Astrocyte of the hippocampus (primary cell): Measurements from ENCODE around the gene ITGB4.
A peak's percentile ranks its signal among the peaks of the same experiment; 100 is the strongest.

ENCODE experiments used
- DNase-seq: peaks from one replicate; pipeline ENCODE4 v3.0.0; 2011; ENCODE audit warnings: low read depth, low spot score

Gene ITGB4

GRCh38 chr17:75731086-75731715 lies 9.9 kb downstream of the ITGB4 start:
- DNase-seq, result no peak

GRCh38 chr17:75731716-75732498 lies 10.6 kb downstream of the ITGB4 start:
- no peak for DNase-seq

GRCh38 chr17:75733471-75733870 lies 12.2 kb downstream of the ITGB4 start:
- no peak for DNase-seq

GRCh38 chr17:75734674-75735294 lies 13.5 kb downstream of the ITGB4 start:
- DNase-seq, result no peak

GRCh38 chr17:75736173-75736835 lies 15.0 kb downstream of the ITGB4 start:
- DNase-seq, result no peak

- no peak for DNase-seq
Observed at GRCh38 chr17:75737133-75737962, 16.1 kb downstream of the ITGB4 start.

GRCh38 chr17:75738218-75738802 lies 17.1 kb downstream of the ITGB4 start:
- no peak for DNase-seq

GRCh38 chr17:75739174-75739573 lies 17.9 kb downstream of the ITGB4 start:
- no peak for DNase-seq

GRCh38 chr17:75739801-75740200 lies 18.5 kb downstream of the ITGB4 start:
- no peak for DNase-seq

- no peak for DNase-seq
Observed at GRCh38 chr17:75740215-75740614, 19.0 kb downstream of the ITGB4 start.

- DNase-seq, result no peak
Observed at GRCh38 chr17:75740631-75741077, 19.4 kb downstream of the ITGB4 start.

- DNase-seq, result no peak
Observed at GRCh38 chr17:75742337-75742736, 21.1 kb downstream of the ITGB4 start.

GRCh38 chr17:75743625-75744206 lies 22.5 kb downstream of the ITGB4 start:
- DNase-seq, result no peak

GRCh38 chr17:75748706-75749105 lies 27.4 kb downstream of the ITGB4 start:
- no peak for DNase-seq

GRCh38 chr17:75749545-75750389 lies 28.5 kb downstream of the ITGB4 start:
- DNase-seq, result peak; percentile 86

GRCh38 chr17:75750661-75751423 lies 29.6 kb downstream of the ITGB4 start:
- DNase-seq, result no peak

GRCh38 chr17:75751676-75752404 lies 30.6 kb downstream of the ITGB4 start:
- DNase-seq, result no peak

GRCh38 chr17:75752405-75752709 lies 31.1 kb downstream of the ITGB4 start:
- no peak for DNase-seq
